SIG-M5 (cell line): ENCODE measurements around the gene KANK2.
"Not testable (repeated sequence)": the region's sequence is repeated elsewhere in the genome, so short reads cannot be mapped to it uniquely, and the experiment has no call there.

Experiments used
- DNase-seq: peaks from one replicate; lab custom pipeline; 2025; lab: John Stamatoyannopoulos, UW

KANK2 gene

DNA sequence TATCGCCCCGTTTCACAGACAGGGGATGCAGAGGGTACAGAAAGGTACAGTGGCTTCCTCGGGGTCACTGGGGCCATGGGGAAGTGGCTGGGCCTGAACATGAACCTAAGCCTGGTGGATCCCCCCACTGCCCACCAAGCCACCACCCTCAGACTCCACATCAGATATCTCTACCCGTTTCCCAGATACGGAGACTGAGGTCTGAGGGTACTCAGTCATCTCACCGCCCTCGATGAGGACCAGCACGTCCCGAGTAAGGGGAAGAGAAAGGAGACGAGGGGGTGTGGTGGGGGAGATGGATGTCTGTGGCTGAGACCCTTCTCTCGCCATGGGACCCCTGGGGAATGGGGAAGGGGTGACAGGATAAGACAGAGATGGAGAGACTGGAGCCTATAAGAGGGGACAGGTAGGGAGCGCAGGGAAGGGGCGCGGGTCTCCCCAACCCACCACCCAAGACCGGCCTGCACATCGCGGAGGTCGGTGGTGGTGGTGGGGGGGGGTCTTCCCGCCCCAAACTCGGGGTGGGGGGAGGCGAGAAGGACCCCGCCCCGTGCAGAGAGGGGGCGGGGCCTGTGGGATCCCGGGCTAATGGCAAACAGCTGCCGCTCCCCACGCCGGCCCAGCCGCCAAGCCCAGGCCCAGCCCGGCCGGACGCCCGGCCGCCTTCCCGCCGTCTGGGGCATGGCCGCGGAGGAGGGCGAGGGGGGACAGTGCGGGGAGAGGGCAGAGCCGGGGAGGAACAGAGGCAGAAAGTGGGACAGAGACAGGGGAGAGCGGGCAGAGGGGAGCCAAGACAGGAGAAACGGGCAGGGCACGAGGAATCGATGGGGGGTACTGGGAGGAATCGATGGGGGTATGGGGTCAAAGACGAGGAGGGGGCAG, 698 bp downstream of the KANK2 start:
- no peak for DNase-seq

DNA sequence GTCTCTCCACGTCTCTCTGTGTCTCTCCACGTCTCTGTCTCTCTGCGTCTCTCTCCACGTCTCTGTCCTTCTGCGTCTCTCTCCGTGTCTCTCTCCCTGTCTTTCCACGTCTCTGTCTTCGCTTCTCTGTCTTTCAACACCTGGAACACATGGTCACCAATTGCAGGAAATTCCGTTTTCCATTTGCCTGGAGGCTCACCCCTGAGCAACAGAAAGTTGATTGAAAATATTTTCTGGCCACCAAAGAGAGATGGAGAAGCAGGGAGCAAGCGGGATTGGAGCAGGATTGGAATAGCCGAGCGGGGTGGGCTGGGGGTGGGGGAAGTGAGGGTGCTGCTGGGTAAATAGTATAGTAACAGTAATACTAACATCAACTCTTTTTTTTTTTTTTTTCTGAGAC, 1.7 kb downstream of the KANK2 start:
- no peak for DNase-seq

DNA sequence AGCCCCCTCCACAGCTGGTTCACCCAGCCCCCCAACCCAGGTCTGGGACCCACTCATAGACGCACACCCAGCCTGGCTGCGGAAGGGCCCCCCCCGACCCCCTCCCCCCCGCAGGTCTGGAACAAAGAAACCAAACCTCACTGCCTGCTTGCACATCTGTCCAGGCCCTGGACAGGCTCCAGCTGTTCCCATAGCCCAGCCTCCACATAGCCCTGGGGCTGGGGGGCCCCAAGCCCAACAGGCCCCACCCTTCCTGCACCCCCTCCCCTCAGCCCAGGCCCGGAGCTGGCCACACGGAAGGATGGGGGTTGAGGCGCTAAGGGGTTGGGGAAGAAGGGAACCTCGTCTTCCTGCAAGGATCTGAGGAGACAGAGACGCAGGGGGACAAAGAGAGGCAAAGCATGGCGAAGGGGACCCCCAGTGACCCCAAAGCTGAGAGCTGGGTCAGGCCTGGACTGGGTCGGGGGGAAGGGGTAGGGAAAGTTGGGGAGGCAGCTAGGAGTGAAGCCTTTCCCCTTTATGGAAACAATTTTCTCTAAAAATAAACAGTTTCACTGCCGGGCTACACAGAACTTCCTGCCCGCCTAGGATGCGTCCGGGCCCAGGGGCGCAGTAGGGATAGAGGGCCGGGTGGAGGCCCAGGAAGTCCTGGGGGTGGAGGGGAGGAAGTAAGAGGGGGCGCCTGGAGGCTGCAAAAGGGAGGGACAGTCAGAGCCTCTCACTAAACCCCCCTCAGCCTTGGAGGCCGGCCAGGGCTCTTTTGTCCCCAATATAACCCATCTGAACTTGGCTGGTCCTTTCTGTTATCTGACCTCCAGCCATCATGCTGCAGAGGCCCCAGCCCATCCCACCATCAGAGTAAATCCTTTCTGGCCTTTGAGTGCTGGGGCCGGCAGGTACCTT, 2.4 kb downstream of the KANK2 start:
- DNase-seq = no peak

DNA sequence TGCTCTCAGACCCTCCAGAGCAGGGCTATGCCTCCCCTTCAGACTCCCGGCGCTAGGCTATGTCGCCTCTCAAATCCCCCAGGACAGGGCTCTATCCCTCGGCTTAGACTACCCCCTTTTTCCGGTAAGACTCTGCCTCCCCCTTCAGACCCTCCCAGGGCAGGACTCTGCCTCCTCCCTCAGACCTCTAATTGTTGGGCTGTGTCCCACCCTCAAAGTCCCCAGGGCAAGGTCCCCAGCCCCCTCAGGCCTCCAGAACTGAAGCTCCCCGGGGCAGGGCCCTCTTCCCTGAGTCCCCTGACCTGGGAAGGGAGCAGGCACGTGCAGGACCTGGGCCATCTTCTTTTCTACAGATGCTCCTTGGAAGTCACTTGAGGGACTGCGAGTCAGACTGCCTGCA, 3.2 kb downstream of the KANK2 start:
- DNase-seq = no peak

DNA sequence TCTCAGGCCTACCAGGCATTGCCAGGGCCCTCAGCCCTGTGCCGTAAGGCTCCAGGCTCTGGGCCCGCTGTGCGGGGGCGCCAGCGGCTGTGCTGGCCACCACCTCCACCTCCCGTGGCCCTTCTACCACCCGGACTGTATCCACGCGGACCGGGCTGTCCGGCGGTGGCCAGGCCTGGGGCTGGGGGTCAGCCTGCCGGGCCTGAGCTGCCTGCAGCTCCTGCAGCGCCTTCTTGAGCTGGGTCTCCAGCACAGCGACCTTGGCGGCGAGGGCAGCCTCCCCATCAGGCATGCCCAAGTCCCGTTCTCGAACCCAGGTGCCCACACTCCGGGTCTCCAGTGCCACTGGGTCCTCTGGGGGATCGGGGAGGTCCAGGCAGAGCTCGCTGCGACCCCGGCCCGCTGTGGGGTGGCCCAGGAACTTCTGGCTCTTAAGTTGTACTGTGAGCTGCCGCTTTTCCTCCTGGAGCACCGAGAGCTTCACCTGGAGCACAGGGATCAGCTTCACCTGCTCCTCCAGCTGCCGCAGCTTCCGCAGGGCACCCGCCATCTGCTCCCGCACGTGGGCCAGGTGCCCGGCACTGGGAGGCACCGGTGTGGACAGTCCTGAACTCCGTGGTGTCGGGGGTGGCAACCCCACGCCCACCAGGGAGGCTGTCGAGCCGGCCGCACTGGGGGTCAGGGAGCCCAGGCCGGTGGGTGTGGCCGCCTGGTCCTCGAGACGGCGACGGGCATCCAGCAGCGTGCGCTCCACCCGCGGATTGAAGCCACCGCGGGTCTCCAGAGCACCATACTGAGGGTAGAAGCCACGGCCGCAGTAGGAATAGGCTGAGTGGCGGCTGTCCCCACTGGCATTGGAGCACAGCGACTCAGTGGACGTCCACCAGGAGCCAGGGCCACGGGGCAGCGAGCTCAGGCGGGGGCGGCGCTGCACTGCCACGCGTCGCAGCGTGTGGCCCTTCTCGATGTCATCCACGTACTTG, 4.1 kb downstream of the KANK2 start:
- DNase-seq = no peak

DNA sequence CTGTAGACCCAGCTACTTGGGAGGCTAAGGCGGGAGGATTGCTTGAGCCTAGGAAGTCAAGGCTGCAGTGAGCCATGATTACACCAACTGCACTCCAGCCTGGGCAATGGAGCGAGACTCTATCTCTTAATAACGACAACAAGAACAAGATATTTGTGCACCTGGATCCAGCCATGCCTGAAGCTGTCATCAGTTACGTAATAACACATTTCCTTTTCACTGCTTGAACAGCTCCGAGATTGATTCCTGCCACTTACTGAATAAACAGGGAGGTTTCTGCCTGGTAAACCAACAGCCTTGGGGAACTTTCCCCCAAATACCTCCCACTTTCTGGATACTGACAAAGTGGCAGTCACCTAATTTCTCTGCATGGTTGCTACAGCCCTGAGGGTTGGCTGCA, 5.4 kb downstream of the KANK2 start:
- no peak for DNase-seq

DNA sequence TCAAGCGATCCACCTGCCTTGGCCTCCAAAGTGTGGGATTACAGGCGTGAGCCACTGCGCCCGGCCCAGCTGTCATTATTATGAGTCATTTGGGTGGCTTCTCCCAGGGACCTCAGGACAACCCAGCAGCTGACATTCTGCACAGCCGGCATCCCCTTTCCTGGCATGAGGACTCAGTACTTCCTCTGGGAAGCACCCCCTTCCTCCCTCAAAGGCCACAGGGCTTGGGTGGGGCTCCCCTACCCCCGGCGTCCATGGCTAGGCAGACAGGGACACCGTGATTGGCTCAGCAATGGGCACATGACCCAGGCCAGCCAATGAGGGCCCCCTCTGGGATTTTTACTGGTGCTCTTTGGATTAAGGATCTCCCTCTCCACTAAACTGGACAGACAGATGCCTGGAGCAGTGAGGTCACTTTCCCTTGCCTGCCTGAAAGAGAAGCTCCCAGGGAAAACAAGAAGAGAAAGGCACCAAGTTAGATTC, 6.0 kb downstream of the KANK2 start:
- no peak for DNase-seq

DNA sequence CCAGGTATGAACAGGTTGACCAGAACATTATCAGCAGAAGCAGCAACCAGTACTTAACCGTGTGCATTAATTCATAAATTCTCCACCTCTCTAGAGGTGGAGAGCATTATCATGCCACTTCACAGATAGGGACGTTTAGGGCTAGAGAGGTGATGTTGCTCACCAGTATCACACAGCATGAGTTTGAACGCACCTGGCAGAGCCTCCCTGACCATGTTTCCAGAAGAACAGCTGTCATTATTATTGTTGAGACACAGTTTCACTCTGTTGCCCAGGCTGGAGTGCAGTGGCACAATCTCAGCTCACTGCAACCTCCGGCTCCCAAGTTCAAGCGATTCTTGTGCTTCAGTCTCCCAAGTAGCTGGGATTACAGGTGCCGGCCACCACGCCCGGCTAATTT, 6.8 kb downstream of the KANK2 start:
- no peak for DNase-seq

DNA sequence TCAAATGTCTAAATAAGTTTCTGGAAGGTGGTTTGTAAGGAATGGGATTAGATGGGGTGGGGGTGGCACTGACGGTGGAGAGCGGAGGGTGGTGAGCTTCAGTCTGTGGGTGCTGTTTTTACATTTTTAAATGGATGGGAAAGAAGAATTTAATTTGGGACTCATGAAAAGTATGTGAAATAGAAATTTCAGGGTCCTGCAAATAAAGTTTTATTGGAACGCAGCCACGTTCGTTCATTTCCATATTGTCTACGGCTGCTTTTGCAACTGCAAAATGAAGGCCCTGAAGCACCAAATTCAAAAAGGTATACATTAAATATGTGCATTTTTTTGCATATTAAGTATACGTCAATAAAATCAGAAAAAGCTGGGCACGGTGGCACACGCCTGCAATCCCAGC, 9.9 kb downstream of the KANK2 start:
- DNase-seq = no peak

DNA sequence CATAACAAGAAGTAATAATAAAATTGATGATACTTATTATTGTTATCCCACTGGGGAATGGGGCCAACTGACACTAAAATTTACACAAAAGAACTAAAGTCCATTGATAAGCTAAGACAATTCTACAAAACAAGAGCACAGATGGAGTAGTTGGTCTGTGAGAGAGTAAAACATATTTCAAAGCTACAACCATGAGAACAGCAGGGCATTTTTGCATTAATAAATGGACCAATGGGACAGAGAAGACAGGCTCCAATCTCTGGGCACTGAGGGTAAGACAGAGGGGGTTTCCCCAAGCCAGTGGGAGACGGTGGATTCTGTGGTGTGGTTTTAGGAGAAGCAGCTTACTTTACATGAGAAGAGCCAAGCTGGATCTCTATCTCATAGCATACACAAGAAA, 14.4 kb downstream of the KANK2 start:
- no peak for DNase-seq

DNA sequence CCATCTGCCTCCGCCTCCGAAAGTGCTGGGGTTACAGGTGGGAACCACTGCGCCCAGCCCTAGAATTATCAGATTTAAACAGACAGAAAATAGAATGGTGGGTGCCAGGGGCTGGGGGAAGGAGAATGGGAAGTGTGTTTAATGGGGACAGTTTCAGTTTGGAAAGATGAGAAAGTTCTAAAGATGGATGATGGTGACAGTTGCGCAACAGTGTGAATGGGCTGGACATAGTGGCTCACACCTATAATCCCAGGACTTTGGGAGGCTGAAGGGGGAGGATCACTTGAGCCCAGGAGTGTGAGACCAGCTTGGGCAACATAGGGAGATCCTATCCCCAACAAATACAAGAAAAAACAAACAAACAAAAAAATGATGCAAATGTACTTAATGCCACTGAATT, 15.9 kb downstream of the KANK2 start:
- DNase-seq = no peak

DNA sequence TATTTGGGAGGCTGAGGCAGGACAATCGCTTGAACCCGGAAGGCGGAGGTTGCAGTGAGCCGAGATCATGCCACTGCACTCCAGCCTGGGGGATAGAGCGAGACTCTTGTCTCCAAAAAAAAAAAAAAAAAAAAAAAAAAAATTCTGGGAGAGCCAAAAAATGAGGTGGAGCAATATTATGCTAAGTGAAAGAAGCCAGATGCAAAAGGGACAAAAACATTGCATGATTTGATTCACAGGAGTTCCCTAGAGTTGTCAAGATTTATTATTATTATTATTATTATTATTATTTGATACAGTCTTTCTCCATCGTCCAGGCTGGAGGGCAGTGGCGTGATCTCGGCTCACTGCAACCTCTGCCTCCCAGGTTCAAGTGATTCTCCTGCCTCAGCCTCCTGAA, 16.4 kb downstream of the KANK2 start:
- DNase-seq = not testable (repeated sequence)

DNA sequence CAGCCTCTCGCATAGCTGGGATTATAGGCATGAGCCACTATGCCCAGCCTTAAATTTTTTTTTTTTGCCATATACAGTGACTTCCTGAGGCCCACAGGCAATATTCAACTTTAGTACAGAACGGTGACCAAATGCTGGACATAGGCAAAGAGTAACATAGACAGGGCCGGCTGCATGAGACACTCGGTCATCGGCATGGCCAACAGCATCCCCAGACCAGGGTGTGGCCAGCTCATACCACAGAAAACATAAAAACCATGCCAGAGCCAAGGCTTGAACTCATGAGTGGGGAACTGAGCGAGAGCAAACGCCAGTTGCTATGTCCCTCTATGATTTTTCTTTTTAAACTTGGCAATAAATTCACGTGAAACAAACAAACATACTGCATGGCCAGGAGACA, 17.0 kb downstream of the KANK2 start:
- no peak for DNase-seq

DNA sequence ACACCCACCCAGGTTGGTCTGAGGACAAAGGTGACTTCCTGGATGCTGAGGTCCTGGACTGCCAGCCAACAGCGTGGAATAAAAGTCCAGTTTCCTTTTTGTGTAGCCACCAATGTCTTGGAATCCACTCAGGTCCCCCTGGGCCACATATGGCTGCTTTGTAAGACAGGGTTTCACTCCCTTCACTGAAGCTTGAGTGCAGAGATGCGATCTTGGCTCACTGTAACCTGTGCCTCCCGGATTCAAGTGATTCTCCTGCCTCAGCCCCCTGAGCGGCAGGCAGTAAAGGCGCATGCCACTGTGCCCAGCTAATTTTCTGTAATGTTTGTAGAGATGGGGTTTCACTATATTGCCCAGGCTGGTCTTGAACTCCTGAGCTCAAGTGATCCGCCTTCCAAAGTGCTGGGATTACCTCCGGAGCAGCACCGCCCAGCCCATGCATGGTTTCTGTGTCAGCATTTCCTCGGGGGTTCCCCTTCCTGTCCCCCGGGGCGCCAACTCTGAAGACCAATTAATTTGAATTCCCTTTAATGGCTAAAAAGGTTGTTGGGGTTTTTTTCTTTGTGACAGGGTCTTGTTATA, 17.5 kb downstream of the KANK2 start:
- no peak for DNase-seq

DNA sequence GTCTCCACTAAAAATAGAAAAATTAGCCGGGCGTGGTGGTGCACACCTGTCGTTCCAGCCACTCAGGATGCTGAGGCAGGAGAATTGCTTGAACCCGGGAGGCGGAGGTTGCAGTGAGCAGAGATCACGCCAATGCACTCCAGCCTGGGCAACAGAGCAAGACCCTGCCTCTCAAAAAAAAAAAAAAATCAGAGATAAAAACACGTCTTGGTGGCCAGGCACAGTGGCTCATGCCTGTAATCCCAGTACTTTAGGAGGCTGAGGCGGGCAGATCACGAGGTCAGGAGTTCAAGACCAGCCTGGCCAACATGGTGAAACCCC, 18.2 kb downstream of the KANK2 start:
- not testable (repeated sequence) for DNase-seq

DNA sequence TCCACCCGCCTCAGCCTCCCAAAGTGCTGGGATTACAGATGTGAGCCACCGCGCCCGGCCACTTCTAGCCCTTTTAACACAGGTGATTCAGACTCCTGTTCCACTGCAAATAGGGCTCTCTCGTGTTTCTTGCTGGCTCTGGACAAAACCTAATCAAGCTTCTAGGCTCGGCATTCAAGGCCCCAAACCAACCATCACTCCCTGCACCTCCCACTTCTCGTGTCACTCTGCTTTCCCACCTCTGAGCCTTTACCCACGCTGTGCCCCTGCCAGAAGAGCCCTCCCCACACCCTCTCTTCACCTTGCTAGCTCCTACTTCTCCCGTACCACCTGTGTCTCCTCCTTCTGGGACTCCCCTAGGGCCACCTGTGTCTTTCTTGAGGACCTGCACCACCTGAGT, 19.8 kb downstream of the KANK2 start:
- DNase-seq = no peak

DNA sequence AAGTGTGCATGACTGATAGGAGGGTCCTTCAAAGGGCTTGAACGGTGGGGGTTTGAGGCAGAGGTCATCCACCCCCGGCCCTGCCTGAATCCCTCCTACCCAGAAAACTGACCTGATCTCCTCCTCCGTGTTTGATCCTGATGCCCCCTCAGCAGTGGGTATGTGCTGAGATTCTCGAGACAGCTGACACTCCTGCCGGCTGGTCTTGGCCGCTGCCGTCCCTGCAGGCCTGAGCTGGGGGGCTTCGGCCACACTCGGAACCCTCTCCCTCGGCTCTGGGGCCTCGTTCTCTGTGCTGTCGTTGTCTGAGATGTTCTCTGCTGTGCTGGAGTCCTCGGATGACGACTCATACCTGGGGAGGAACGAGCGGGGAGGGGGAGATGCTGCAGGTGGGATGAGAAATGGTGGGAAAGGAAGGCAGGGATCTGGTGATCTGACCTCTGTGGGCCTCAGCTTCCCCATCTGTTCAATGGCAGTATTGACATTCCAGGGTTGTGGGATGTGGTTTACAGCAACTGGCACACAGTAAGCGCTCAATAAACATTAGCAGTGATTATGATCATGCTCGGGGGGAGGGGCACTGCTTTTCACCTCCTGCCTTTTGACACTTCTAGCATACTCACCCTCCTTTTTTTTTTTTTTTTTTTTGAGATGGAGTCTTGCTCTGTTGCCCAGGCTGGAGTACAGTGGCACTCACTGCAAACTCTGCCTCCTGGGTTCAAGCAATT, 20.7 kb downstream of the KANK2 start:
- no peak for DNase-seq

DNA sequence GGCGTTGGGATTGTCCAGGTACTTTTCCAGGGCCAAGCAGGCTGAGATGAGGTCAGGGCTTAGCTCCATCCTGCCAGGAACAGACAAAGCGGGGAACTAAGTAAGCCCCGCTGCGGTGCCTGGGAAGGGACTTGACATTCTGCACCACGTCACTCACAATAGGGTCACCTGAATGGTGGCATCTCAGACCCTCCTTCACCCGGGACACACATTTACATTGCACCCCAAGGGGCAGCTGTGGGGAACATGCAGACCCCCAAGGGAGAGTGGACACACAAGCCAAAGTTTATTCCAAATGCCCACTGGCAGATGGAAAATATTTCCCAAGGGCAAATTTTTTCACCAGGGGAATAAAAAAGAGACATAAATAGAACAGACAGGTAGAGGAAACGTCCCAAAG, 21.4 kb downstream of the KANK2 start:
- no peak for DNase-seq

DNA sequence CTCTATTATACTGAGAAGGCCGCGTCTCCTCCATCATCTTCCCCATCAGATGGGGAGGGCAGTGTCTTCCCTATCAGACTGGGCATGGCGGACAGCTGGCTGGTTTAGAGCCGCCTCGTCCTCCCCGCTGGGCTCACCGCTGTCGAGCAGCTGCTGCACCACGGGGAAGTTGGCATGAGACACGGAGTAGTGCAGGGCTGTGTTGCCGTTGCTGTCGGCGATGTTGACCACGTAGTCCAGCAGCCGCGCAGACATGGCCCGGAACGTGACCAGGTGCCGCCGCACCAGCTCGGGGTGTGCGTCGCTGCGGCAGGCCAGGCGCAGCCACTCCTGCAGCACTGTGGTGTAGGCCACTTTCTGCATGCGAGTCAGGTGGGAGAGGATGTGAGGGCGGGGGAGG, 23.0 kb downstream of the KANK2 start:
- no peak for DNase-seq

DNA sequence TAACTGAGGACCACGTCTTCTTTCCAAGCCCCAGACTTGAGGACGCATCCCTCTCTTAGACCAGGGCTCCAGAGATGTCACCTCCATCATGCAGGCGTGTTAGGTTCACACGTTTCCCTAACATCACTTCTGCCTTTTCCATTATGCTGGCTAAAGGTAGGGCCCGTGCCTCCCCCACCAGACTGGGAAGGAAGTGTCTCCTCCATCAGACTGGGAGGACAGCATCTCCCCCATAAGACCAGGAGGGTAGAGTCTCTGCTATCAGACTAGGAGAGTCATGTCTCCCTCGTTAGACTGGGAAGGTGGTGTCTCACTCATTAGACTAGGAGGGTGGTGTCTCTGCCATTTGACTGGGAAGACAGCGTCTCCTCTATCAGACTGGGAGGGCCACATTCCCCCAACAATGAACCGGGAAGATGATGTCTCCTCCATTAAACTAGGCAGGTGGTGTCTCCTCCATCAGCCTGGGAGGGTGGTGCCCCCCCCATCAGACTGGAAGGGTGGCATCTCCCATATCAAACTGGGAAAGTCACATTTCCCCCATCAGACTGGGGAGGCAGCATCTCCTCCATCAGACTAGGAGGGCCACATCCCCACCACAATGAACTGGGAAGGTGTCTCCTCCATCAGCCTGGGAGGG, 23.7 kb downstream of the KANK2 start:
- DNase-seq = no peak
